B cell (primary cell): ENCODE measurements around the gene CADM2. TPM values are rescaled to one million over a fixed set of nuclear protein-coding genes. Genes with fewer than 3 reads are reported as not detected.

Experiments
- ATAC-seq: fragments of 200-7000 bp; cut with Tn5 transposase; one replicate; pipeline ENCODE4 v1.10.0; 2021; ENCODE audit warnings: low read depth, mild to moderate bottlenecking, moderate number of reproducible peaks, moderate library complexity
- CTCF ChIA-PET: fragments of 350-600 bp; sonication (Branson Sonifier 250); formaldehyde crosslinking; loops from one replicate; lab custom pipeline; 2021; ENCODE audit warnings: antibody characterized with exemption, inconsistent platforms; lab: Charles Lee
- POLR2A ChIA-PET: fragments of 350-600 bp; sonication (Branson Sonifier 250); formaldehyde crosslinking; loops from one replicate; lab custom pipeline; 2021; ENCODE audit warnings: antibody characterized with exemption; lab: Charles Lee
- DNase-seq: peaks from one replicate; pipeline ENCODE4 v3.0.0; 2013
- H2AFZ ChIP-seq: 2 replicates; pipeline ENCODE4 v1.6.1; 2012; ENCODE audit warnings: mild to moderate bottlenecking, low read depth, low read length; ENCODE audit not compliant: insufficient read depth, poor library complexity, severe bottlenecking
- H3K27ac ChIP-seq, 2 donors: 1 replicate in 1 of 2; 2 replicates in 1 of 2; pipeline ENCODE4 v1.5.1; 2012 to 2013; ENCODE audit warnings: low read length in 2 of 2, mild to moderate bottlenecking in 2 of 2, moderate library complexity in 1 of 2
- H3K27me3 ChIP-seq, 4 experiments: fragments of 200-600 bp in 1 of 4; sonication (generic) in 1 of 4; replicated peaks in 1 of 4; 1 replicate in 2 of 4; 2 replicates in 2 of 4; pipeline versions ENCODE4 v1.6.1 to v1.7.0; 2013 to 2016; ENCODE audit warnings: low read length in 3 of 4, mild to moderate bottlenecking in 2 of 4, mixed read lengths in 1 of 4, moderate library complexity in 1 of 4; ENCODE audit not compliant: insufficient read depth in 4 of 4, control insufficient read depth in 3 of 4; ENCODE audit errors: control extremely low read depth in 1 of 4
- H3K36me3 ChIP-seq, 2 experiments: replicated peaks in 1 of 2; 1 replicate in 1 of 2; 2 replicates in 1 of 2; pipeline versions ENCODE4 v1.6.1 to v1.7.1; 2013; ENCODE audit warnings: low read length in 1 of 2; ENCODE audit not compliant: insufficient read depth in 2 of 2, control insufficient read depth in 1 of 2; ENCODE audit errors: control extremely low read depth in 1 of 2, extremely low read depth in 1 of 2
- H3K4me1 ChIP-seq, 2 donors: fragments of 200-600 bp in 1 of 2; sonication (generic) in 1 of 2; 1 replicate in 1 of 2; 2 replicates in 1 of 2; pipeline versions ENCODE4 v1.5.1 to v1.6.1; 2013 to 2017; ENCODE audit warnings: low read length in 2 of 2; ENCODE audit not compliant: control insufficient read depth in 2 of 2, insufficient read depth in 2 of 2
- H3K4me2 ChIP-seq: replicated peaks from 2 replicates; pipeline ENCODE3; 2012; ENCODE audit warnings: mild to moderate bottlenecking, low read depth, low read length; ENCODE audit not compliant: poor library complexity, severe bottlenecking
- H3K4me3 ChIP-seq, 5 experiments: fragments of 200-600 bp in 1 of 5; sonication (generic) in 1 of 5; 1 replicate in 3 of 5; 2 replicates in 2 of 5; pipeline versions ENCODE4 v1.5.1 to v1.7.0; 2011 to 2016; ENCODE audit warnings: low read length in 4 of 5, mild to moderate bottlenecking in 4 of 5, low read depth in 2 of 5, control low read depth in 1 of 5, moderate library complexity in 1 of 5; ENCODE audit not compliant: insufficient read depth in 1 of 5; ENCODE audit errors: control extremely low read depth in 1 of 5, extremely low read depth in 1 of 5
- H3K79me2 ChIP-seq: fragments of 200-600 bp; sonication (generic); one replicate; pipeline ENCODE4 v1.6.0; 2016; ENCODE audit warnings: low read length; ENCODE audit not compliant: control insufficient read depth, insufficient read depth
- H3K9ac ChIP-seq: fragments of 200-600 bp; sonication (generic); 2 replicates; pipeline ENCODE4 v1.6.1; 2017; ENCODE audit warnings: mild to moderate bottlenecking, low read length, moderate library complexity
- H3K9me3 ChIP-seq, 3 donors: one replicate each; pipeline versions ENCODE4 v1.6.1 to v1.7.1; 2013; ENCODE audit warnings: low read length in 2 of 3; ENCODE audit not compliant: control insufficient read depth in 2 of 3, insufficient read depth in 1 of 3; ENCODE audit errors: control extremely low read depth in 1 of 3
- H4K20me1 ChIP-seq: 2 replicates; pipeline ENCODE4 v1.6.0; 2012; ENCODE audit warnings: mild to moderate bottlenecking, low read length; ENCODE audit not compliant: insufficient read depth, control insufficient read depth, poor library complexity, severe bottlenecking
- H3K27ac Mint-ChIP-seq: one replicate; pipeline ENCODE4 v1.8.0; 2021; ENCODE audit warnings: mixed read lengths
- H3K27me3 Mint-ChIP-seq: one replicate; pipeline ENCODE4 v1.8.0; 2021; ENCODE audit warnings: mixed read lengths
- H3K4me1 Mint-ChIP-seq: one replicate; pipeline ENCODE4 v1.8.0; 2021; ENCODE audit warnings: mixed read lengths
- H3K4me3 Mint-ChIP-seq: one replicate; pipeline ENCODE4 v1.8.0; 2021; ENCODE audit warnings: mixed read lengths
- H3K9me3 Mint-ChIP-seq: one replicate; pipeline ENCODE4 v1.8.0; 2022; ENCODE audit warnings: mixed read lengths; ENCODE audit not compliant: insufficient read depth
- CTCF ChIP-seq: fragments of 200-600 bp; IDR thresholded peaks from one replicate; pipeline ENCODE4 v1.8.0; 2022; ENCODE audit warnings: antibody characterized with exemption, mild to moderate bottlenecking
- EZH2 ChIP-seq: IDR thresholded peaks from 2 replicates; pipeline ENCODE4 v1.6.1; 2012; ENCODE audit warnings: borderline replicate concordance, low read depth, mild to moderate bottlenecking, moderate library complexity, low read length; ENCODE audit not compliant: insufficient read depth, poor library complexity, severe bottlenecking
- WGBS: methylation state at CpG from one replicate; pipeline ENCODE4 v1.1.5; 2013; ENCODE audit warnings: missing lambda C conversion rate; ENCODE audit not compliant: insufficient coverage; 5-methylcytosine and 5-hydroxymethylcytosine counted together
- intact Hi-C: fragments of 100-400 bp; cut with micrococcal nuclease; formaldehyde crosslinking; loops from one replicate; pipeline ENCODE4 v1.10.0; 2022
- polyA plus RNA-seq: library from polyadenylated mRNA; depleted of rRNA; stranded (reverse); fragments of >200 nt; gene quantifications from 2 replicates; pipeline ENCODE4 v1.2.3, GENCODE V29; 2012
- total RNA-seq, 2 donors: library from RNA; stranded (reverse); fragments of 120-200 nt in 1 of 2; gene quantifications; 1 replicate in 1 of 2; 2 replicates in 1 of 2; pipeline versions ENCODE4 v1.2.3 to v1.2.4, GENCODE V29; 2013 to 2022

CADM2 gene
- total and polyA plus RNA-seq, 2 donors (not counting 1 experiment from before 2014, with no cell fraction given), result 0.10 to 0.37 TPM

- Histone ChIP-seq H3K36me3 (no peaks in the 10 kb centered on the region), H3K4me2 (no peak overlapping the region), H4K20me1 (no peaks in the 10 kb centered on the region), H3K27me3 (no peaks in the 10 kb centered on the region), H2AFZ (no peak overlapping the region), H3K9me3 (no peaks in the 10 kb centered on the region), H3K79me2 (no peaks in the 10 kb centered on the region), H3K9ac (no peak overlapping the region), H3K27ac (no peak overlapping the region), H3K4me1 (no peaks in the 10 kb centered on the region), H3K4me3 (no peak overlapping the region)
- ATAC-seq (no peak), DNase-seq (no peak)
- ChIA-PET CTCF (no interaction called here), POLR2A (no interaction called here)
- TF ChIP-seq EZH2, result no peak
- Mint-ChIP-seq H3K9me3 (no peaks in the 10 kb centered on the region), H3K4me3 (no peak overlapping the region), H3K4me1 (no peaks in the 10 kb centered on the region), H3K27me3 (no peaks in the 10 kb centered on the region), H3K27ac (no peak overlapping the region)
- 38% methylated on average over 3 of the region's 6 CpGs for WGBS
- intact Hi-C loops, result no loop called here
Measured at GRCh38 chr3:85360742-85361387, 402.1 kb downstream of the CADM2 start.

- POLR2A ChIA-PET, result no interaction called here
- Histone ChIP-seq H2AFZ (no peak overlapping the region), H3K9me3 (peaks cover 0 to 3% (median 0%) of the 10 kb centered on the region in 3 donors), H3K4me3 (no peak overlapping the region), H3K9ac (no peak overlapping the region), H3K79me2 (no peaks in the 10 kb centered on the region), H3K27me3 (no peaks in the 10 kb centered on the region), H3K4me1 (no peaks in the 10 kb centered on the region), H4K20me1 (no peaks in the 10 kb centered on the region), H3K4me2 (no peak overlapping the region), H3K27ac (no peak overlapping the region), H3K36me3 (no peaks in the 10 kb centered on the region)
- DNase-seq, result no peak
- Mint-ChIP-seq H3K27ac (no peak overlapping the region), H3K4me3 (no peak overlapping the region), H3K4me1 (no peaks in the 10 kb centered on the region), H3K27me3 (no peaks in the 10 kb centered on the region), H3K9me3 (no peaks in the 10 kb centered on the region)
- intact Hi-C loops, result no loop called here
- CTCF ChIA-PET, result no interaction called here
- TF ChIP-seq EZH2, result no peak
- no peak for TF ChIP-seq CTCF
- ATAC-seq, result no peak
- WGBS, result no CpG with 5 or more reads among the region's 5 CpGs
Measured at GRCh38 chr3:85364296-85364909, 405.6 kb downstream of the CADM2 start.
